Calu3 (cell line): ENCODE results near the gene POMT2. TPM values are rescaled to one million over a fixed set of nuclear protein-coding genes. Genes with fewer than 3 reads are reported as not detected.

Experiments
- BruUV-seq: library from RNA; stranded (reverse); fragments of 400-500 nt; replicated peaks from 2 replicates; lab custom pipeline; 2021; lab: Mats Ljungman, UMichigan
- CTCF ChIA-PET: fragments of 300-600 bp; sonication (Branson Sonifier 250); formaldehyde crosslinking; loops from one replicate; lab custom pipeline; 2022; ENCODE audit warnings: antibody characterized with exemption; lab: Charles Lee
- DNase-seq: peaks from one replicate; pipeline ENCODE4 v3.0.0; 2022
- H3K27ac Mint-ChIP-seq: one replicate; pipeline ENCODE4 v1.8.0; 2022; ENCODE audit warnings: mixed read lengths; ENCODE audit not compliant: unreplicated experiment
- H3K27me3 Mint-ChIP-seq: one replicate; pipeline ENCODE4 v1.8.0; 2022; ENCODE audit warnings: mixed read lengths; ENCODE audit not compliant: unreplicated experiment
- H3K36me3 Mint-ChIP-seq: one replicate; pipeline ENCODE4 v1.8.0; 2022; ENCODE audit warnings: mild to moderate bottlenecking, moderate library complexity, mixed read lengths; ENCODE audit not compliant: insufficient read depth, unreplicated experiment
- H3K4me1 Mint-ChIP-seq: one replicate; pipeline ENCODE4 v1.8.0; 2022; ENCODE audit warnings: mild to moderate bottlenecking, low read depth, mixed read lengths; ENCODE audit not compliant: unreplicated experiment
- H3K4me3 Mint-ChIP-seq: one replicate; pipeline ENCODE4 v1.8.0; 2022; ENCODE audit warnings: mild to moderate bottlenecking, low read depth, moderate library complexity, mixed read lengths; ENCODE audit not compliant: unreplicated experiment
- H3K9me3 Mint-ChIP-seq: one replicate; pipeline ENCODE4 v1.8.0; 2022; ENCODE audit warnings: low read depth, mixed read lengths; ENCODE audit not compliant: unreplicated experiment
- intact Hi-C: fragments of 100-400 bp; cut with micrococcal nuclease; formaldehyde crosslinking; loops from one replicate; pipeline ENCODE4 v1.10.0; 2022; ENCODE audit not compliant: unreplicated experiment
- total RNA-seq: library from RNA; stranded (reverse); gene quantifications from 2 replicates; pipeline ENCODE4 v1.2.3, GENCODE V29; 2022
- TF ChIP-seq, protein P1 (sequence below): fragments of 200-600 bp; IDR thresholded peaks from one replicate; pipeline ENCODE4 v1.8.0; 2022; ENCODE audit warnings: antibody characterized with exemption; ENCODE audit not compliant: unreplicated experiment

Gene POMT2
- total RNA-seq, 1 experiment from 2014 or later = 21.7 TPM

DNA sequence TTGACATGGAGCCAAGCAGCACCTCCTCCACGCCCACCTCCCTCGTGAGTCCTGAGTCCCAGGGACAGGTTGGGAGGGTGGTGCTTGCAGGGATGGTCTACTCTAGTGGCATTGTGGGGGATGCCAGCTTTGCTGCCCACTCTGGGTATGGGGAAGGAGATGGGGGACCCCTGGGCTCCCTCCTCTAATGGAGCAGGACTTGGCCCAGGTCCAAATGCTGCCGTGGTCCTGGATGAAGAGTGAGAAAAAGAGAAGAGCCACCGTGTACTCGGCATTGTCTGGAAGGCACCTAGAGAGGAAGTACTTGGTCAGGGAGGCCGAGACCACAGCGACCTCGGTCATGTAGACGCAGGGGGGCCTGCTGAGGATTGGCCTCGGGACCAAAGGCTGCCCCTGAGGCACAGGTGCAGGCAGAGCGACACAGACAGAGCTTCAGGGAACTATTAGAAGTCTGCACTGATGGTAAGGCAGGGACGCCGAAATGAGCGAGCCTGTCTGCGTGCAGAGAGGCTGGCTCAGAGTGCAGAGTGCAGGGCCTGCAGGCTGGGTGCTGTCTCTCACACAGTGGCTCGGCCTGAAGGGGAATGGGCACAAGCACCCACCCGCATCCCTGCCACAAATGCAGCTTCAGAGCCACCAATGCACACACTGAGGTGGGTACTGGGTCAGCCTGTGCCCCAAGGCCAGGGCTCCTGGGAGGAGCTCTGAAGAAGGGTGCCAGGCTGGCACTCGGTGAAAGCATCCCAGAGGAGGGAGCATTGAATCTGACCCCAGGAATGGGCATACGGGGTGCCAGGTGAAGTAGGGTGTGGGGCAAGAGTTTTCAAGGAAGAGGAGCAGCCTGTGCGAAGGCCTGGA lies 67.1 kb downstream of the POMT2 start:
- DNase-seq = no peak
- Mint-ChIP-seq H3K27me3 (peaks cover 61% of the 10 kb centered on the region), H3K4me1 (no peaks in the 10 kb centered on the region), H3K4me3 (no peak overlapping the region), H3K9me3 (no peaks in the 10 kb centered on the region), H3K27ac (no peak overlapping the region), H3K36me3 (no peaks in the 10 kb centered on the region)
- CTCF ChIA-PET = no interaction called here
- TF ChIP-seq, protein P1, sequence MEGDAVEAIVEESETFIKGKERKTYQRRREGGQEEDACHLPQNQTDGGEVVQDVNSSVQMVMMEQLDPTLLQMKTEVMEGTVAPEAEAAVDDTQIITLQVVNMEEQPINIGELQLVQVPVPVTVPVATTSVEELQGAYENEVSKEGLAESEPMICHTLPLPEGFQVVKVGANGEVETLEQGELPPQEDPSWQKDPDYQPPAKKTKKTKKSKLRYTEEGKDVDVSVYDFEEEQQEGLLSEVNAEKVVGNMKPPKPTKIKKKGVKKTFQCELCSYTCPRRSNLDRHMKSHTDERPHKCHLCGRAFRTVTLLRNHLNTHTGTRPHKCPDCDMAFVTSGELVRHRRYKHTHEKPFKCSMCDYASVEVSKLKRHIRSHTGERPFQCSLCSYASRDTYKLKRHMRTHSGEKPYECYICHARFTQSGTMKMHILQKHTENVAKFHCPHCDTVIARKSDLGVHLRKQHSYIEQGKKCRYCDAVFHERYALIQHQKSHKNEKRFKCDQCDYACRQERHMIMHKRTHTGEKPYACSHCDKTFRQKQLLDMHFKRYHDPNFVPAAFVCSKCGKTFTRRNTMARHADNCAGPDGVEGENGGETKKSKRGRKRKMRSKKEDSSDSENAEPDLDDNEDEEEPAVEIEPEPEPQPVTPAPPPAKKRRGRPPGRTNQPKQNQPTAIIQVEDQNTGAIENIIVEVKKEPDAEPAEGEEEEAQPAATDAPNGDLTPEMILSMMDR = no peak
- intact Hi-C loops = no loop called here
- BruUV-seq = no TSS peak

DNA sequence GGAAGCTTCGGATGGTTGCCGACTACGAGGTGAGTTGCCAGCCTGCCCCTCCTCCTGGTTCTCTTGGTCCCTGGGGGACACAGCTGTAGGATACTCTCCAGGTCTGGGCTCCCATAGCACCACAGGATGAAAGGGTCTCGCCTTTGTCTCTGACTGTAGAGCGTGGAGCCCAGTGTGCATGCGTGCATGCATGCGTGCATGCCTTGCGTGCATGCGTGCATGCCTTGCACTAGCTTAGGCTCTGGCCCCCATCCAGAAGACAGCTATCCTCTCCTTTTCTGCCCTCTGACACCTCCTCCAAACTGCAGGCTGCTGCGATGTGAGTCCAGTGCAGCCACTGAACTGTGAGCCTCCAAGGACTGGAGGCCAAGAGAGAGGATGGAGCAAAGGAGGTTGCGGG lies 68.8 kb downstream of the POMT2 start:
- CTCF ChIA-PET = no interaction called here
- no peaks in the 10 kb centered on the region for H3K9me3 Mint-ChIP-seq
- no peaks in the 10 kb centered on the region for H3K4me1 Mint-ChIP-seq
- DNase-seq = no peak
- intact Hi-C loops = no loop called here
- no peak overlapping the region for H3K27ac Mint-ChIP-seq
- no peak overlapping the region for H3K4me3 Mint-ChIP-seq
- TF ChIP-seq, protein P1 = no peak
- H3K36me3 Mint-ChIP-seq = no peaks in the 10 kb centered on the region
- BruUV-seq = no TSS peak
- peaks cover 64% of the 10 kb centered on the region for H3K27me3 Mint-ChIP-seq

DNA sequence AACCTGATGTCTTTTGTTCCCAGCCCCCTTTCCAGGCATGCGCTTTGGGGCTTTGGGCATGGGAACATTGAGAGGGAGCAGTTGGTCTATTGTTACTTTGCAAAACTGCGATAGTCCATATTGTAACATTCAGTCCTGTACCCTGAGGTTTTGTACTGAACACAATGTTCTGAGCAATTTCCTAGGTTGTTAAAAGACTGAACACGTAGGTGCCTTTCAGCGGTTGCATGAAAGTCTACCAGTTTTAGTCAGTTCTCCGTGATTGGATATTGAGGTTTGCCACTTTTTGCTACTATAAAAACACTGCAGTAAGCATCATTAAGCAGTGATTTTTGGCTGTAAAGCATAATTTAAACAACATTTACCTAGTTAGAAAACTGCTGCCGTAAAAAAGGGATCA lies 69.8 kb downstream of the POMT2 start:
- CTCF ChIA-PET = interaction anchor here (0.7 kb wide), 2 partner anchors 29 to 289 kb away, joined by 3 to 4 read pairs; no protein-coding TSS in a partner anchor
- no peak for DNase-seq
- H3K36me3 Mint-ChIP-seq = no peaks in the 10 kb centered on the region
- peaks cover 62% of the 10 kb centered on the region for H3K27me3 Mint-ChIP-seq
- intact Hi-C loops = no loop called here
- no peaks in the 10 kb centered on the region for H3K4me1 Mint-ChIP-seq
- H3K27ac Mint-ChIP-seq = no peak overlapping the region
- H3K9me3 Mint-ChIP-seq = no peaks in the 10 kb centered on the region
- TF ChIP-seq, protein P1 = no peak
- H3K4me3 Mint-ChIP-seq = no peak overlapping the region
- BruUV-seq = no TSS peak

DNA sequence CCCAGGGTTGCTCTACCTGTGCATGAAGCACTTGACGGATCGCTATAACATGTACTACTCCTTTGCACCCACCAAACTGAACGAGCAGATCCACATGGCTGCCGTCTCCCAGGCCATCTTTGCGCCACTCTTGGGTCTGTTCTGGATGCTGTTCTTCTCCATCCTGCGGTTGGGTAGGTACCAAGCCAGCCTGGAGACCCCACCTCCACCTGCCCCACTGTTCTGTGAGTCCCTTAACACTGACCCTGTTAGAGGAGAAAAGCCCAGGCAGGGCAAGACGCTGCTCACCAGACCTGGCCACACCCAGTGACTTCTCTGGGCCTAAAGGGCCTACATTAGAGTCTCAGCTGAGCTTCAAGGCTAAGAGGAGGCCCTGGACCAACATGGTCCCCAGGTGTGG lies 71.4 kb downstream of the POMT2 start:
- CTCF ChIA-PET = interaction anchor here (1.1 kb wide), 1 partner anchor 9 kb away, joined by 4 read pairs; no protein-coding TSS in a partner anchor
- TF ChIP-seq, protein P1 = no peak
- H3K9me3 Mint-ChIP-seq = no peaks in the 10 kb centered on the region
- H3K27me3 Mint-ChIP-seq = peaks cover 68% of the 10 kb centered on the region
- DNase-seq = no peak
- H3K4me3 Mint-ChIP-seq = no peak overlapping the region
- H3K27ac Mint-ChIP-seq = no peak overlapping the region
- no peaks in the 10 kb centered on the region for H3K36me3 Mint-ChIP-seq
- intact Hi-C loops = no loop called here
- H3K4me1 Mint-ChIP-seq = no peaks in the 10 kb centered on the region
- no TSS peak for BruUV-seq
